Hematopoietic multipotent progenitor cell treated with erythropoietin and hydrocortisone succinate and interleukin-3 and kit ligand, for 8 days (in vitro differentiated cells): ENCODE results near the gene PCSK6.

Experiments
- DNase-seq: peaks from one replicate; pipeline ENCODE4 v3.0.0-alpha.2; 2015

The PCSK6 gene

GRCh38 chr15:101349047-101349951 lies 140.2 kb downstream of the PCSK6 start:
- DNase-seq, result no peak

DNA sequence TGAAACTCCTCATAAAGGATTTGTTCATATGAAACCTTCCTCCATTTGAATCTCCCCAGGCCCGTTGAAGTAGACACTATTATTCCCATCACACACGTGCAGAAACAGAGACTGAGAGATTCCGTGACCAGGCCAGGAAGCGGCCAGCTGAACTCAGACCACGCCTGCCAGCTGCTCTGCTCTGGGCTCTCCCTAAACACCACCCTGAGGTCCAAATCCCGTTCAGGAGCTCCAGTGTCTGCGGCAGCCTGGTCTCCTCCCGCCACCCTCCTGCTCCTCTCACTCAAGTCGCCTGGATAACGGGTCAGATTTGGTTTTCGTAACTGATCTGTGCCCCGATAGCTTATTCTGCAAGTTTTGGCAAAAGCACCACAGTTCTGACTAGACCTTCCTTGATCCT lies 140.9 kb downstream of the PCSK6 start:
- DNase-seq, result no peak

- no peak for DNase-seq
Measured at GRCh38 chr15:101348015-101348414, 141.5 kb downstream of the PCSK6 start.

DNA sequence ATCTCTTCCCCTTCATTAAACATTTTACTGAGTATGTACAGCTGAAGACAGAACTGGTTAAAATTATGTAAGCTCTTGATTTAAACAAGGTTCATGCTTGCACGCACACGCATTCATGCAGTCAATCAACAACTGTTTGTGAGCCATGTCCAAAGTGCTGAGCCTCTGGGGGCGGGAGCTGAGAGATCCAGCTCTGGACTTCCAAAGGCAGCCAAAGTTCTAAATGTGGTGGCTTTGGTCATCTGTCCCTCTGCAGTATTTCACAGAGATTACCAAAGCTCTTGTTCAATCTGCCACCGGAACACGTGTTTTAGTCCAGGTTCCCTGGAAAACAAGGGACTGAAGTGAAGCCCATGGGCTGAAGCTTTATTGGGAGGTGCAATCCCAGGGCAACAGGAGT lies 142.1 kb downstream of the PCSK6 start:
- no peak for DNase-seq

- DNase-seq, result no peak
Measured at GRCh38 chr15:101346928-101347327, 142.6 kb downstream of the PCSK6 start.

- DNase-seq, result no peak
Measured at GRCh38 chr15:101342056-101342455, 147.5 kb downstream of the PCSK6 start.

- DNase-seq, result no peak
Measured at GRCh38 chr15:101338502-101339057, 150.9 kb downstream of the PCSK6 start.

DNA sequence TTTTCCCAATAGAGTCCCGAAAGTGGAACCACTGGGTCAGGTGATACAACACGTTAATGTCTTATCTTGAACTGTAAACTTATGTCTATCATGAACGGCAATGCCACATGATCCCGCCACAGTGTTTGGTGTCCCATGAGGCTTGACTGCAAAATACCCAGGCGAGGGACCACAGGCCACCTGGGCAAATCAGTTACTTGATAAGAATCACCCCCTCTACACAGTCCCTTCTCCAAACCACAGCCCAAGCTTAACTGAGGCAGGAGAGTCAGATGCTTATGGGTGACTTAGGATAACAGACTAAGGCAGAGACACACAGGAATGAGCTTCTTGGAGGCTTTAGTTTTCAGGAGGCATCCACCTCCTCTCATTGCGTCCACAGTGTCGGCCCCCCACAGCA lies 151.5 kb downstream of the PCSK6 start:
- no peak for DNase-seq

- DNase-seq, result peak; percentile 20
Measured at GRCh38 chr15:101333907-101334789, 155.4 kb downstream of the PCSK6 start.

DNA sequence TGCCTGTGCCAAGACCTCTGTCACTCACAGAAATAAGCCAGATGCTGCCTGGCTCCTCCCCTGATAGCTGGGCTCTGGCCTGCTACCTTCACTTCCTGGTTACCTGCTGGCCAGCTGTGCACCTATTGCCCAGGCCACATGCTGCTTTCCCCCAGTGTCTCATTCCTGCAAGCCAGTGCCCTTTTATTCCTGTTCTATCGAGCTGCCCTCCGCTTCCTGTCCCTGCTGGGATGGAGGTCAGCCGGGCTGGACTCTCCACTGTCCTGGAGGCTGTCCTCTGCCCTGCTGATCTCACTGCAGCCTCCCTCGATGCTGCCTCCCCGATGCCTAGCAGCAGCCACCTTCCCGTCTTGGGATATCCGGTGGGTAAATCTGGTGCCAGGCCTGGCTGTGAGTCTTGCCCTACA lies 157.4 kb downstream of the PCSK6 start:
- DNase-seq, result no peak

- DNase-seq, result no peak
Measured at GRCh38 chr15:101329867-101330380, 159.6 kb downstream of the PCSK6 start.

GRCh38 chr15:101329309-101329863 lies 160.1 kb downstream of the PCSK6 start:
- no peak for DNase-seq

DNA sequence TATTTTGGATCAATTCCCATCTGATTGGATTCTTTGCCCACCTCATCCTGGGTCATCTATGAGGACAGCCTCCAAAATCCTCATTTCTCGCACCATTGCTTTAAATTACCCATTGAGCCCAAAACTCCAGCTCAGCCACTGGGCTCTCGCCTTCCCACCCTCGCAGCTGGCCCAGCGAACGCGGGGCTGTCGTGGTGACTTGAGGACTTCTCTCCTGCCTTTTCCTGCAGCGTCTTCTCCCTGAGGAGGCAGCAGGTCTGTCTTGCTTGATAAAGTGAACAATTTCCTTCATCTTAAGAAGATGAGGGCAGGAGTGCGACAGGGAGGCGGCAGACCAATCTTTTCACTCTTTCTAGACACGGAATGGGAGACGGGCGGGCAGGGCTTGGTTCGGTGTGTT lies 161.5 kb downstream of the PCSK6 start:
- DNase-seq, result no peak

DNA sequence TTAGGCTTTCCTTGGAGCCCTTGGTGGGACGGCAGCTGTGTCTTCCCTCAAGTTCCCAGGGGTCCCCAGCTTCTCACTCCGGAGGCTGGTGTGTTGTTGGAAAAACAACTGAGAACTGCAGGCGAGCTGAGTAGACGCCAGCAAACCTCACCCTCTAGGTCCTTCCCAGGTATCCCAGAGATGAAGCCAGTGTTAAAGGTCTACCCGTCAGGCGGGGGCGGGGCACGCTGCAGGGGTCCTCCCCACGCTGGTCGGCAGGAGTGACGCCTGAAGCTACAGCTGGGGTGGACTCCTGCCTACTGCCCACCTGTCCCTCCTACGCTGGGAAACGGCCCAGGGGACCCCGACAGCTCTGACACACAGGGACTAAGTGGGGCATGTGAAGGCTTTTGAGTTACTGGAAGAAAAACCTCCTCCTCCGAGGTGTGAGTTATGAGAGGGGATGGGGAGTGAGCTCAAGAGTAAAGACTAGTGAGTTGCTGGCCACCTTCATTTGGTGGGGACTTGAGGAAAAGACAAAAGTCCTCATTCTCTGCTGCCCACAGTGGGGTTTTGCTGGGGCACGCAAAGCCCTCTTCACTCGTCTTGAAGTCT lies 162.3 kb downstream of the PCSK6 start:
- no peak for DNase-seq

DNA sequence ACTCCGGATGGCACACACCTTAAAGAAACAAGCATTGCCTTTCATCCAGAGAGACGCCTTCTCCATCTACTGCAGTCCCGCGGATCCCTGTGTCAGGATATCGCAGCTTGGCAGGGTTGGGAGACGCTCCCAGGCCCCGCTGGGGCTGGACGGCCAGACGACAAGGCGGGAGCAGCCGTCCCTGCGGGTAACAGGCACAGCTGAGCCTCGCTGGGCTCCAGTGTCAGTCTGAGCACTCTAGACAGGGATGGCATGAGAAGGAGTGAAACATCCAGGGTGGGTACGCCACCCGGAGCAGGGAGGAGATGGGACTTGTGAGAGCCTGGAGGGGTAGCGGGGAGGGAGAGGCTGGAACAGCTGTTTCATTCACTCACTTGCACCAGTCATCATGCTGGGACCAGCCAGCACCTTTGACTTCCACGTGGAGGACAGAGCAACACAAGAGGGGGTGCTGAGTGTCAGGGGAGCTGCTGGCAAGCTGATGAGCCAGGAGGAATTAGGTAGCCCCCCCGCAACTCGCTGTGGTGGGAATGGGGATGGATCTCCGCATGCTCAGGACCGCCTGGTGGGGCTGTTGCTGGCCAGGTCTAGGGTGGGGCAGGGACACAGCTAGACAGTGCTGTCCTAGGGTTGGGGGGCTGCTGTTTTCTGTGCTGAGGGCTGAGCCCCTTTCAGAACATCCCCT lies 162.9 kb downstream of the PCSK6 start:
- DNase-seq, result no peak

DNA sequence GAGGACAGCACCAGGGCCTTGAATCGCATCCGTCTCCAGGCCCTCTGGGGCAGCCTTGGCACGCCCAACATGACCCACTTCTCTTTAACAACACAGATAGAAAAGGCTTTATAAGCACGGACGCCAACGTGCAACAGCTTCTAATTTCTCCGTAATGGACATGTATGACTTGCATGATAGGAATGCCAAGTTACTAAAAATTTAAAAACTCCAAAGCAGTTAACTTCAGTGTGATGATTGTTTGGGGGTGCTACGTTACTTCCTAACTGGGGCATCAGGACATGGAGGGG lies 163.5 kb downstream of the PCSK6 start:
- DNase-seq, result no peak

- no peak for DNase-seq
Measured at GRCh38 chr15:101325263-101326025, 164.1 kb downstream of the PCSK6 start.

GRCh38 chr15:101324524-101325177 lies 164.9 kb downstream of the PCSK6 start:
- DNase-seq, result no peak

- DNase-seq, result no peak
Measured at GRCh38 chr15:101323793-101324523, 165.5 kb downstream of the PCSK6 start.

DNA sequence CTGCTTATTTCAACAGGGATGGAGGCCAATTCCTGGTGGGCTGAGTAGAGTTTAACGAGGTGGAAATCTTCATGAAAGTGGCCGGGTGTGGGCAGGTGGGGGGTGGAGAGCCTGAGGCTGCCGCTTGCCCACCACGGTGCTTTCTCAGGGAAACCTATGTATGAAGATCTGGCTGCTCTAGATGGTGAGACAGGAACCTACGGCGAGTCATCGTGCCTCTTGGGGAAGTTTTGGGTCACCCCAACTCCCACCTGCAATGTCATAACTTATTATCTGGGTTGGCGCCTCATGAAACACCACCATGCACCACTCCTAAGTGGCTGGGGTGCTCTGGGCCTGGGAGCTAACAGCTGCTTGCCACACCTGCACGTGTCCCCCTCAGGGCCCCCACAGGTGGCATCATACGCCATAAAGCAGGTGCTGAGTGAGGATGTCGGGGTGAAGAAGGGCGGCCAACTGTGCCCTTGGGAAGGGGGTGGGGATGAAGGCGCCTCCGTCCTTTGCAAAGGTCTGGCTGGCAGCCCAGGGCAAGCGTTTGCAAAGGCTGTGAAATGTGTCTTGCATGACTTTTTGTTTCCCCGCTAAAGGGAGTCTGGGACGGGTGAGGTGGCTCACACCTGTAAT lies 166.5 kb downstream of the PCSK6 start:
- DNase-seq, result no peak
